ENCODE results near the gene APPL2. TPM values are rescaled to one million over a fixed set of nuclear protein-coding genes. Genes with fewer than 3 reads are reported as not detected.

Gene APPL2
- total RNA-seq, 1 experiment from 2014 or later = 49.2 TPM

DNA sequence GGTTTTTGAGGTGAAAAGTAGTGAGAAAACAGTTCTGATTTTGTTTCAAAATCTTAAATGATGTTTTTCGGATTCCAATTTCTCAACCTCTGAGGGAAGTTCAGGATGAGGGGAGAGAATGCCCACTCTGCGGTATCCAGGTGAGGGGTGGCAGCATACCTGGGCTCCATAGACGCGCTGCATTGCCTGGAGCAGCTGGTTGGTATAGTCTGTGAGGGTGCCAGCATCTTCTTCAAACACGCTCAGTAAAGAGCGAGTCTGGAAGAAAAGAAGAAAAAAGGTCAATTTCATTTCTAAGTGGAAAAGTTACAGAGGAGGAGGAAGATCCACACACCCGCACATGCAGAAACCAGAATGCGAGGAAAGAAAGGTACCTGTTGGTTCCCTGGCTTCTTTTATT is 7.0 kb downstream of the APPL2 start:
- Histone ChIP-seq H3K27me3 (replicated peaks; ENCODE audit: control insufficient read depth, insufficient read depth, low read length) (no peaks in the 10 kb centered on the region), H3K4me3 (ENCODE audit: low read depth, low read length) (no peak overlapping the region), H3K9me3 (no peaks in the 10 kb centered on the region), H3K36me3 (ENCODE audit: control insufficient read depth, insufficient read depth, low read length) (peaks cover 2% of the 10 kb centered on the region; the same call in 1 of the 2 replicates), H3K4me1 (peaks cover 32% of the 10 kb centered on the region)
- Mint-ChIP-seq H3K27ac (ENCODE audit: unreplicated experiment) (peak overlapping the region; percentile 57), H3K4me3 (ENCODE audit: unreplicated experiment) (no peak overlapping the region), H3K27me3 (ENCODE audit: insufficient read depth, unreplicated experiment) (no peaks in the 10 kb centered on the region), H3K36me3 (ENCODE audit: insufficient read depth, unreplicated experiment) (peaks cover 33% of the 10 kb centered on the region), H3K9me3 (ENCODE audit: unreplicated experiment) (no peaks in the 10 kb centered on the region), H3K4me1 (ENCODE audit: low read depth, unreplicated experiment) (peaks cover 27% of the 10 kb centered on the region)
- no peak for TF ChIP-seq CTCF (IDR thresholded peaks at IDR 0.05; ENCODE audit: insufficient read depth in 1 of 2, low read depth in 1 of 2, low read length in 1 of 2, severe bottlenecking in 1 of 2, unreplicated experiment in 1 of 2)
- DNase-seq = no peak
- no TSS peak for BruUV-seq (replicated peaks)
- ChIA-PET POLR2A (interaction anchor here (1.4 kb wide), 1 partner anchor 14 kb away, joined by 4 read pairs; no protein-coding TSS in a partner anchor), CTCF (interaction anchor here (1.5 kb wide), 1 partner anchor 9 kb away, joined by 4 read pairs; no protein-coding TSS in a partner anchor)
- intact Hi-C loops (cut with micrococcal nuclease; ENCODE audit: unreplicated experiment) = loop anchor here (1.0 to 2.0 kb wide), 3 partner anchors 8 to 154 kb away; no protein-coding TSS in a partner anchor

GRCh38 chr12:105228494-105228893 is 7.5 kb downstream of the APPL2 start:
- peaks cover 27% of the 10 kb centered on the region for H3K4me1 Mint-ChIP-seq (ENCODE audit: low read depth, unreplicated experiment)
- H3K27me3 Mint-ChIP-seq (ENCODE audit: insufficient read depth, unreplicated experiment) = no peaks in the 10 kb centered on the region
- TF ChIP-seq CTCF (IDR thresholded peaks at IDR 0.05; ENCODE audit: insufficient read depth in 1 of 2, low read depth in 1 of 2, low read length in 1 of 2, severe bottlenecking in 1 of 2, unreplicated experiment in 1 of 2) = no peak
- POLR2A ChIA-PET = no interaction called here
- intact Hi-C loops (cut with micrococcal nuclease; ENCODE audit: unreplicated experiment) = loop anchor here (2.0 kb wide), 2 partner anchors 14 to 154 kb away; no protein-coding TSS in a partner anchor
- Histone ChIP-seq H3K4me1 (peaks cover 31% of the 10 kb centered on the region), H3K36me3 (ENCODE audit: control insufficient read depth, insufficient read depth, low read length) (peaks cover 2% of the 10 kb centered on the region; the same call in 1 of the 2 replicates), H3K4me3 (ENCODE audit: low read depth, low read length) (no peak overlapping the region), H3K9me3 (no peaks in the 10 kb centered on the region), H3K27me3 (replicated peaks; ENCODE audit: control insufficient read depth, insufficient read depth, low read length) (no peaks in the 10 kb centered on the region)
- H3K9me3 Mint-ChIP-seq (ENCODE audit: unreplicated experiment) = no peaks in the 10 kb centered on the region
- BruUV-seq (replicated peaks) = no TSS peak
- peak overlapping the region; percentile 57 for H3K27ac Mint-ChIP-seq (ENCODE audit: unreplicated experiment)
- DNase-seq = no peak
- H3K36me3 Mint-ChIP-seq (ENCODE audit: insufficient read depth, unreplicated experiment) = peaks cover 33% of the 10 kb centered on the region
- H3K4me3 Mint-ChIP-seq (ENCODE audit: unreplicated experiment) = no peak overlapping the region
- CTCF ChIA-PET = no interaction called here

DNA sequence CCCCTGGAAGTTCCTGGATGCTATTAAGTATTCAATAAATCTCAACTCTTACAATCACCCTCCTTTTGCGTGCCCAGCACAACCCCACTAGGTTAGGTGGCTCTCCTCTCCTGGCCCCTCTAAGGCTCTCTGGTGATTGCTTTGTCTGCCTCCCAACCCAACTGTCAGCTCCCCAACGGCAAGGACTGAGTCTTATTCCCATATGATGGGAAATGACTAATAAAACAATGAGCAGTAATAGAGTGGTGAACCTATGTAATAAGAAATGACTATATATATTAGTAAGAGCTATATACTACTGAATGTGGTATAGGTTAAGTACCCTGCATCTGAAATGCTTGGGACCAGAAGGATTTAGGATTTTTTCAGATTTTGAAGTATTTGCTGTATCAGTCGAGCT is 8.1 kb downstream of the APPL2 start:
- Mint-ChIP-seq H3K27ac (ENCODE audit: unreplicated experiment) (no peak overlapping the region), H3K9me3 (ENCODE audit: unreplicated experiment) (no peaks in the 10 kb centered on the region), H3K36me3 (ENCODE audit: insufficient read depth, unreplicated experiment) (peaks cover 33% of the 10 kb centered on the region), H3K4me1 (ENCODE audit: low read depth, unreplicated experiment) (peaks cover 28% of the 10 kb centered on the region), H3K27me3 (ENCODE audit: insufficient read depth, unreplicated experiment) (no peaks in the 10 kb centered on the region), H3K4me3 (ENCODE audit: unreplicated experiment) (no peak overlapping the region)
- no peak for TF ChIP-seq CTCF (IDR thresholded peaks at IDR 0.05; ENCODE audit: insufficient read depth in 1 of 2, low read depth in 1 of 2, low read length in 1 of 2, severe bottlenecking in 1 of 2, unreplicated experiment in 1 of 2)
- Histone ChIP-seq H3K27me3 (replicated peaks; ENCODE audit: control insufficient read depth, insufficient read depth, low read length) (no peaks in the 10 kb centered on the region), H3K9me3 (no peaks in the 10 kb centered on the region), H3K4me3 (ENCODE audit: low read depth, low read length) (no peak overlapping the region), H3K36me3 (ENCODE audit: control insufficient read depth, insufficient read depth, low read length) (peaks cover 2% of the 10 kb centered on the region; the same call in 1 of the 2 replicates), H3K4me1 (peaks cover 31% of the 10 kb centered on the region)
- ChIA-PET CTCF (no interaction called here), POLR2A (no interaction called here)
- DNase-seq = no peak
- BruUV-seq (replicated peaks) = no TSS peak
- intact Hi-C loops (cut with micrococcal nuclease; ENCODE audit: unreplicated experiment) = loop anchor here (2.0 kb wide), 2 partner anchors 13 to 155 kb away; no protein-coding TSS in a partner anchor

Measured in Caco-2 (cell line).